Activated naive CD4-positive, alpha-beta T cell treated with anti-CD3 and anti-CD28 coated beads, Interleukin-2, amount 50 U/mL, for 16 hours (primary cell): Measurements from ENCODE around the gene HAGHL.
"Not testable (repeated sequence)": the region's sequence is repeated elsewhere in the genome, so short reads cannot be mapped to it uniquely, and the experiment has no call there.

Experiments
- DNase-seq: peaks from one replicate; pipeline ENCODE4 v3.0.0-alpha.2; 2020

Gene HAGHL

GRCh38 chr16:735982-736453 lies 9.1 kb downstream of the HAGHL start:
- peak; percentile 27 for DNase-seq

- DNase-seq, result no peak
Measured at GRCh38 chr16:736936-737481, 10.1 kb downstream of the HAGHL start.

GRCh38 chr16:739560-740458 lies 12.9 kb downstream of the HAGHL start:
- no peak for DNase-seq

GRCh38 chr16:740459-740763 lies 13.5 kb downstream of the HAGHL start:
- no peak for DNase-seq

- peak; percentile 88 for DNase-seq
Measured at GRCh38 chr16:740764-741505, 14.0 kb downstream of the HAGHL start, which contains the start of gene CIAO3. TSS of gene CIAO3 (minus strand) at chr16:740997. CDS start at chr16:740985, 12 bp downstream.

GRCh38 chr16:741986-742629 lies 15.2 kb downstream of the HAGHL start:
- DNase-seq, result no peak

- DNase-seq, result not testable (repeated sequence)
Measured at GRCh38 chr16:742894-743293, 16.0 kb downstream of the HAGHL start.

GRCh38 chr16:743794-744500 lies 17.0 kb downstream of the HAGHL start:
- no peak for DNase-seq

- DNase-seq, result no peak
Measured at GRCh38 chr16:745739-746138, 18.8 kb downstream of the HAGHL start.

GRCh38 chr16:746637-747036 lies 19.7 kb downstream of the HAGHL start:
- no peak for DNase-seq

- DNase-seq, result no peak
Measured at GRCh38 chr16:747978-748746, 21.3 kb downstream of the HAGHL start.

GRCh38 chr16:749010-749409 lies 22.1 kb downstream of the HAGHL start:
- no peak for DNase-seq

GRCh38 chr16:750485-750884 lies 23.6 kb downstream of the HAGHL start:
- no peak for DNase-seq

- no peak for DNase-seq
Measured at GRCh38 chr16:751152-752006, 24.5 kb downstream of the HAGHL start.

- no peak for DNase-seq
Measured at GRCh38 chr16:752007-752312, 25.1 kb downstream of the HAGHL start.

GRCh38 chr16:754121-754607 lies 27.3 kb downstream of the HAGHL start:
- not testable (repeated sequence) for DNase-seq

GRCh38 chr16:754656-755055 lies 27.8 kb downstream of the HAGHL start:
- no peak for DNase-seq

- DNase-seq, result no peak
Measured at GRCh38 chr16:756428-756827, 29.5 kb downstream of the HAGHL start.

- DNase-seq, result no peak
Measured at GRCh38 chr16:759110-759910, 32.4 kb downstream of the HAGHL start.

- no peak for DNase-seq
Measured at GRCh38 chr16:760065-760464, 33.2 kb downstream of the HAGHL start.
